Stimulated activated CD8-positive, alpha-beta memory T cell treated with anti-CD3 and anti-CD28 coated beads, Interleukin-12 subunit alpha, Interleukin-12 subunit beta, amount 100 ng/mL, for 4 hours (primary cell): Measurements from ENCODE around the gene TBC1D16.
"Not testable (repeated sequence)": the region's sequence is repeated elsewhere in the genome, so short reads cannot be mapped to it uniquely, and the experiment has no call there.

Experiments used
- DNase-seq: peaks from one replicate; pipeline ENCODE4 v3.0.0-alpha.2; 2020; ENCODE audit warnings: low read depth

TBC1D16 gene

GRCh38 chr17:79912552-79913330 lies 122.9 kb downstream of the TBC1D16 start:
- DNase-seq = no peak

GRCh38 chr17:79911430-79912399 lies 124.0 kb downstream of the TBC1D16 start:
- no peak for DNase-seq

GRCh38 chr17:79910985-79911361 lies 124.7 kb downstream of the TBC1D16 start:
- DNase-seq = no peak

- no peak for DNase-seq
Observed at GRCh38 chr17:79909121-79909520, 126.6 kb downstream of the TBC1D16 start.

GRCh38 chr17:79907850-79908249 lies 127.8 kb downstream of the TBC1D16 start:
- DNase-seq = no peak

GRCh38 chr17:79907217-79907715 lies 128.4 kb downstream of the TBC1D16 start:
- no peak for DNase-seq

- no peak for DNase-seq
Observed at GRCh38 chr17:79905832-79906231, 129.8 kb downstream of the TBC1D16 start.

- no peak for DNase-seq
Observed at GRCh38 chr17:79904865-79905264, 130.8 kb downstream of the TBC1D16 start.

GRCh38 chr17:79902146-79902791 lies 133.4 kb downstream of the TBC1D16 start:
- no peak for DNase-seq

GRCh38 chr17:79901131-79901530 lies 134.5 kb downstream of the TBC1D16 start:
- no peak for DNase-seq

GRCh38 chr17:79899584-79899983 lies 136.1 kb downstream of the TBC1D16 start:
- DNase-seq = no peak

GRCh38 chr17:79897243-79898063 lies 138.2 kb downstream of the TBC1D16 start:
- no peak for DNase-seq

GRCh38 chr17:79893457-79893856 lies 142.2 kb downstream of the TBC1D16 start:
- DNase-seq = not testable (repeated sequence)

- DNase-seq = no peak
Observed at GRCh38 chr17:79892457-79893241, 143.0 kb downstream of the TBC1D16 start.

GRCh38 chr17:79891113-79891730 lies 144.4 kb downstream of the TBC1D16 start:
- no peak for DNase-seq

- no peak for DNase-seq
Observed at GRCh38 chr17:79890706-79891105, 145.0 kb downstream of the TBC1D16 start.

GRCh38 chr17:79888811-79889634 lies 146.6 kb downstream of the TBC1D16 start:
- DNase-seq = no peak

- DNase-seq = no peak
Observed at GRCh38 chr17:79888009-79888540, 147.6 kb downstream of the TBC1D16 start.

- DNase-seq = no peak
Observed at GRCh38 chr17:79887451-79887991, 148.2 kb downstream of the TBC1D16 start.
